Sigmoid colon (tissue), 4 donors: Measurements from ENCODE around the gene FN1.

Source experiments
- POLR2A ChIP-seq, 2 donors: fragments of 450-650 bp; IDR thresholded peaks; one replicate each; pipeline ENCODE4 v1.6.1; 2016; ENCODE audit warnings: antibody characterized with exemption in 2 of 2, mild to moderate bottlenecking in 2 of 2, moderate library complexity in 2 of 2
- POLR2AphosphoS5 ChIP-seq, 4 donors: sonication (generic); formaldehyde crosslinking; IDR thresholded peaks; one replicate each; pipeline ENCODE4 v1.6.1; 2017; ENCODE audit warnings: antibody characterized with exemption in 4 of 4
- TF ChIP-seq, protein P1 (sequence below), 4 experiments: fragments of 450-650 bp in 3 of 4; fragments of 200-600 bp in 1 of 4; IDR thresholded peaks; one replicate each; pipeline ENCODE4 v1.5.1; 2016 to 2019; ENCODE audit warnings: antibody characterized with exemption in 4 of 4, mild to moderate bottlenecking in 3 of 4, moderate library complexity in 2 of 4

DNA sequence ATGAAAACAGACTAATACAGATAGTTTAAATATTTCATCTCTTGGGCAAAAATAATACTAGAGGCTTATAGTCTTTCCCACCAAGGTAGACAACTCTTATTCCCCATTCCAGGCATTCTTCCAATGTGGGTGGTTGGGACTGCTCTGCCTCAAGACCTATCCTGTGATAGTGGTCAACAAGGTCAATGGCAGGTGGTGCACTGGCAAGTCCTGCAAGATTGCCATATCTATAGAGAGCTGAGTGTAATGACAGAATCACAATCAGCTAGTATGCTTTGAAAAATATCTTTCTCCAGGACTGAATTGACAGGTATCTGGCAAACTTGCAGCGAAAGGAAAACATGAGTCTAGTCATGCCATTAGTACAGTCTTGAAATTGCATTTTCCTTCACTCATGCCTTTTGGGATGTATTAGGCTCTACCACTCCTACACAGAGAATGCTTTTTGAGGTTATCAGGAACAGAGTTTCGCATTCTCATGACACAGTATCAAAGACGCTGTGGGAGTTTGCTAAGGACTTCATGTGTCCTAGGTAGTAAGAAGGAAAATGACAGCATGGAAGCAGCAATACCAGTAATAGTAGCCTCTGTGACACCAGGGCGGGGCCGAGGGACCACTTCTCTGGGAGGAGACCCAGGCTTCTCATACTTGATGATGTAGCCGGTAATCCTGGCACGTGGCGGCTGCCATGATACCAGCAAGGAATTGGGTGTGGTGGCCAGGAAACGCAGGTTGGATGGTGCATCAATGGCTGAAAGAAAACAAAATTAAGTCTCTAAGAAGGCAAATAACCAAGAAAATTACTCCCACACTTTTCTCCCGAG lies 61.0 kb downstream of the FN1 start:
- TF ChIP-seq POLR2A (IDR thresholded peaks at IDR 0.05) (no peak), POLR2AphosphoS5 (IDR thresholded peaks at IDR 0.05) (no peak)
- TF ChIP-seq, protein P1, sequence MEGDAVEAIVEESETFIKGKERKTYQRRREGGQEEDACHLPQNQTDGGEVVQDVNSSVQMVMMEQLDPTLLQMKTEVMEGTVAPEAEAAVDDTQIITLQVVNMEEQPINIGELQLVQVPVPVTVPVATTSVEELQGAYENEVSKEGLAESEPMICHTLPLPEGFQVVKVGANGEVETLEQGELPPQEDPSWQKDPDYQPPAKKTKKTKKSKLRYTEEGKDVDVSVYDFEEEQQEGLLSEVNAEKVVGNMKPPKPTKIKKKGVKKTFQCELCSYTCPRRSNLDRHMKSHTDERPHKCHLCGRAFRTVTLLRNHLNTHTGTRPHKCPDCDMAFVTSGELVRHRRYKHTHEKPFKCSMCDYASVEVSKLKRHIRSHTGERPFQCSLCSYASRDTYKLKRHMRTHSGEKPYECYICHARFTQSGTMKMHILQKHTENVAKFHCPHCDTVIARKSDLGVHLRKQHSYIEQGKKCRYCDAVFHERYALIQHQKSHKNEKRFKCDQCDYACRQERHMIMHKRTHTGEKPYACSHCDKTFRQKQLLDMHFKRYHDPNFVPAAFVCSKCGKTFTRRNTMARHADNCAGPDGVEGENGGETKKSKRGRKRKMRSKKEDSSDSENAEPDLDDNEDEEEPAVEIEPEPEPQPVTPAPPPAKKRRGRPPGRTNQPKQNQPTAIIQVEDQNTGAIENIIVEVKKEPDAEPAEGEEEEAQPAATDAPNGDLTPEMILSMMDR (IDR thresholded peaks at IDR 0.05): no peak
